Endothelial cell (in vitro differentiated cells): ENCODE measurements around the gene RPS6KA2. TPM values are rescaled to one million over a fixed set of nuclear protein-coding genes. Genes with fewer than 3 reads are reported as not detected.
"Not testable (repeated sequence)": the region's sequence is repeated elsewhere in the genome, so short reads cannot be mapped to it uniquely, and the experiment has no call there.

Experiments
- DNase-seq: peaks from one replicate; pipeline ENCODE4 v3.0.0; 2021; ENCODE audit warnings: low spot score
- H3K27ac Mint-ChIP-seq: one replicate; pipeline ENCODE4 v1.8.0; 2021; ENCODE audit warnings: mixed read lengths, inconsistent platforms; ENCODE audit not compliant: unreplicated experiment
- H3K27me3 Mint-ChIP-seq: one replicate; pipeline ENCODE4 v1.8.0; 2021; ENCODE audit warnings: mild to moderate bottlenecking, moderate library complexity, mixed read lengths, inconsistent platforms; ENCODE audit not compliant: unreplicated experiment
- H3K36me3 Mint-ChIP-seq: one replicate; pipeline ENCODE4 v1.8.0; 2021; ENCODE audit warnings: mild to moderate bottlenecking, low read depth, mixed read lengths, inconsistent platforms; ENCODE audit not compliant: unreplicated experiment
- H3K4me1 Mint-ChIP-seq: one replicate; pipeline ENCODE4 v1.8.0; 2021; ENCODE audit warnings: mild to moderate bottlenecking, mixed read lengths, inconsistent platforms; ENCODE audit not compliant: unreplicated experiment
- H3K4me3 Mint-ChIP-seq: one replicate; pipeline ENCODE4 v1.8.0; 2021; ENCODE audit warnings: mild to moderate bottlenecking, mixed read lengths, inconsistent platforms; ENCODE audit not compliant: unreplicated experiment
- H3K9me3 Mint-ChIP-seq: one replicate; pipeline ENCODE4 v1.8.0; 2021; ENCODE audit warnings: mixed read lengths, inconsistent platforms; ENCODE audit not compliant: unreplicated experiment
- CTCF ChIP-seq: fragments of 200-600 bp; sonication (generic); IDR thresholded peaks from one replicate; pipeline ENCODE4 v1.5.0; 2021; ENCODE audit warnings: antibody characterized with exemption; ENCODE audit not compliant: unreplicated experiment
- total RNA-seq: library from RNA; stranded (reverse); fragmentation: NEBNext Ultra II Directional; extraction: Animal tissue kit (Norgen Biotek cat#: 25700); gene quantifications from one replicate; pipeline ENCODE4 v1.2.1, GENCODE V29; 2021; ENCODE audit not compliant: unreplicated experiment

The RPS6KA2 gene
- total RNA-seq, 1 donor from 2014 or later = 105 TPM

GRCh38 chr6:166530211-166531095, 96.6 kb downstream of the RPS6KA2 start:
- Mint-ChIP-seq H3K4me3 (peak overlapping the region; percentile 45), H3K27me3 (no peaks in the 10 kb centered on the region), H3K36me3 (peaks cover 58% of the 10 kb centered on the region), H3K27ac (no peak overlapping the region), H3K4me1 (peaks cover 6% of the 10 kb centered on the region), H3K9me3 (no peaks in the 10 kb centered on the region)
- no peak for TF ChIP-seq CTCF
- DNase-seq = no peak

- TF ChIP-seq CTCF = no peak
- peak overlapping the region; percentile 45 for H3K4me3 Mint-ChIP-seq
- H3K27ac Mint-ChIP-seq = no peak overlapping the region
- no peaks in the 10 kb centered on the region for H3K27me3 Mint-ChIP-seq
- H3K9me3 Mint-ChIP-seq = no peaks in the 10 kb centered on the region
- peaks cover 6% of the 10 kb centered on the region for H3K4me1 Mint-ChIP-seq
- H3K36me3 Mint-ChIP-seq = peaks cover 56% of the 10 kb centered on the region
- DNase-seq = no peak
Measured at GRCh38 chr6:166529586-166529985, 97.5 kb downstream of the RPS6KA2 start.

- peaks cover 56% of the 10 kb centered on the region for H3K36me3 Mint-ChIP-seq
- H3K27ac Mint-ChIP-seq, H3K9me3 Mint-ChIP-seq, H3K27me3 Mint-ChIP-seq, DNase-seq, H3K4me1 Mint-ChIP-seq, H3K4me3 Mint-ChIP-seq: not testable (repeated sequence)
Measured at GRCh38 chr6:166529058-166529457, 98.0 kb downstream of the RPS6KA2 start.

- peaks cover 61% of the 10 kb centered on the region for H3K36me3 Mint-ChIP-seq
- no peaks in the 10 kb centered on the region for H3K9me3 Mint-ChIP-seq
- DNase-seq = no peak
- no peaks in the 10 kb centered on the region for H3K27me3 Mint-ChIP-seq
- no peak overlapping the region for H3K27ac Mint-ChIP-seq
- no peak for TF ChIP-seq CTCF
- H3K4me1 Mint-ChIP-seq = peaks cover 6% of the 10 kb centered on the region
- H3K4me3 Mint-ChIP-seq = no peak overlapping the region
Measured at GRCh38 chr6:166527849-166528248, 99.2 kb downstream of the RPS6KA2 start.

GRCh38 chr6:166526937-166527336, 100.1 kb downstream of the RPS6KA2 start:
- Mint-ChIP-seq H3K9me3 (no peaks in the 10 kb centered on the region), H3K4me1 (peaks cover 6% of the 10 kb centered on the region), H3K27me3 (no peaks in the 10 kb centered on the region), H3K27ac (no peak overlapping the region), H3K4me3 (peak overlapping the region; percentile 16), H3K36me3 (peaks cover 65% of the 10 kb centered on the region)
- TF ChIP-seq CTCF = no peak
- no peak for DNase-seq
